ENCODE measurements around the gene CEP112.

CEP112 gene

GRCh38 chr17:65679165-65679845 is 512.6 kb downstream of the CEP112 start:
- TF ChIP-seq GATA2 (IDR thresholded peaks at IDR 0.05; ENCODE audit: low read depth, low read length) (no peak), GATA3 (IDR thresholded peaks at IDR 0.05; ENCODE audit: low read depth, low read length) (no peak)

- TF ChIP-seq GATA3 (IDR thresholded peaks at IDR 0.05; ENCODE audit: low read depth, low read length) (no peak), GATA2 (IDR thresholded peaks at IDR 0.05; ENCODE audit: low read depth, low read length) (no peak)
Measured at GRCh38 chr17:65678546-65678945, 513.4 kb downstream of the CEP112 start.

GRCh38 chr17:65677932-65678331 is 514.0 kb downstream of the CEP112 start:
- TF ChIP-seq GATA3 (IDR thresholded peaks at IDR 0.05; ENCODE audit: low read depth, low read length) (no peak), GATA2 (IDR thresholded peaks at IDR 0.05; ENCODE audit: low read depth, low read length) (no peak)

GRCh38 chr17:65674246-65675045 is 517.5 kb downstream of the CEP112 start:
- no peak for TF ChIP-seq GATA3 (IDR thresholded peaks at IDR 0.05; ENCODE audit: low read depth, low read length)
- TF ChIP-seq GATA2 (IDR thresholded peaks at IDR 0.05; ENCODE audit: low read depth, low read length): no peak

GRCh38 chr17:65670667-65671371 is 521.1 kb downstream of the CEP112 start:
- no peak for TF ChIP-seq GATA3 (IDR thresholded peaks at IDR 0.05; ENCODE audit: low read depth, low read length)
- TF ChIP-seq GATA2 (IDR thresholded peaks at IDR 0.05; ENCODE audit: low read depth, low read length): no peak

GRCh38 chr17:65668211-65668610 is 523.7 kb downstream of the CEP112 start:
- no peak for TF ChIP-seq GATA2 (IDR thresholded peaks at IDR 0.05; ENCODE audit: low read depth, low read length)
- no peak for TF ChIP-seq GATA3 (IDR thresholded peaks at IDR 0.05; ENCODE audit: low read depth, low read length)

- TF ChIP-seq GATA3 (IDR thresholded peaks at IDR 0.05; ENCODE audit: low read depth, low read length) (no peak), GATA2 (IDR thresholded peaks at IDR 0.05; ENCODE audit: low read depth, low read length) (no peak)
Measured at GRCh38 chr17:65667656-65668055, 524.3 kb downstream of the CEP112 start.

GRCh38 chr17:65666876-65667321 is 525.0 kb downstream of the CEP112 start:
- TF ChIP-seq GATA3 (IDR thresholded peaks at IDR 0.05; ENCODE audit: low read depth, low read length): no peak
- TF ChIP-seq GATA2 (IDR thresholded peaks at IDR 0.05; ENCODE audit: low read depth, low read length): no peak

- no peak for TF ChIP-seq GATA2 (IDR thresholded peaks at IDR 0.05; ENCODE audit: low read depth, low read length)
- no peak for TF ChIP-seq GATA3 (IDR thresholded peaks at IDR 0.05; ENCODE audit: low read depth, low read length)
Measured at GRCh38 chr17:65665966-65666365, 526.0 kb downstream of the CEP112 start.

GRCh38 chr17:65664696-65665095 is 527.2 kb downstream of the CEP112 start:
- TF ChIP-seq GATA2 (IDR thresholded peaks at IDR 0.05; ENCODE audit: low read depth, low read length) (no peak), GATA3 (IDR thresholded peaks at IDR 0.05; ENCODE audit: low read depth, low read length) (no peak)

GRCh38 chr17:65664266-65664665 is 527.7 kb downstream of the CEP112 start:
- TF ChIP-seq GATA3 (IDR thresholded peaks at IDR 0.05; ENCODE audit: low read depth, low read length) (no peak), GATA2 (IDR thresholded peaks at IDR 0.05; ENCODE audit: low read depth, low read length) (no peak)

- TF ChIP-seq GATA2 (IDR thresholded peaks at IDR 0.05; ENCODE audit: low read depth, low read length) (no peak), GATA3 (IDR thresholded peaks at IDR 0.05; ENCODE audit: low read depth, low read length) (no peak)
Measured at GRCh38 chr17:65662196-65662595, 529.7 kb downstream of the CEP112 start.

- TF ChIP-seq GATA3 (IDR thresholded peaks at IDR 0.05; ENCODE audit: low read depth, low read length): no peak
- TF ChIP-seq GATA2 (IDR thresholded peaks at IDR 0.05; ENCODE audit: low read depth, low read length): no peak
Measured at GRCh38 chr17:65660947-65661346, 531.0 kb downstream of the CEP112 start.

GRCh38 chr17:65660078-65660477 is 531.9 kb downstream of the CEP112 start:
- TF ChIP-seq GATA2 (IDR thresholded peaks at IDR 0.05; ENCODE audit: low read depth, low read length) (no peak), GATA3 (IDR thresholded peaks at IDR 0.05; ENCODE audit: low read depth, low read length) (no peak)
